GM21723 (cell line): Measurements from ENCODE around the gene SERPINB1.
"Not testable (repeated sequence)": the region's sequence is repeated elsewhere in the genome, so short reads cannot be mapped to it uniquely, and the experiment has no call there.

Experiments
- ATAC-seq: cut with Tn5 transposase; IDR thresholded peaks from one replicate; pipeline ENCODE4 v1.9.1; 2021; ENCODE audit warnings: mild to moderate bottlenecking, moderate library complexity; ENCODE audit not compliant: unreplicated experiment

Gene SERPINB1

DNA sequence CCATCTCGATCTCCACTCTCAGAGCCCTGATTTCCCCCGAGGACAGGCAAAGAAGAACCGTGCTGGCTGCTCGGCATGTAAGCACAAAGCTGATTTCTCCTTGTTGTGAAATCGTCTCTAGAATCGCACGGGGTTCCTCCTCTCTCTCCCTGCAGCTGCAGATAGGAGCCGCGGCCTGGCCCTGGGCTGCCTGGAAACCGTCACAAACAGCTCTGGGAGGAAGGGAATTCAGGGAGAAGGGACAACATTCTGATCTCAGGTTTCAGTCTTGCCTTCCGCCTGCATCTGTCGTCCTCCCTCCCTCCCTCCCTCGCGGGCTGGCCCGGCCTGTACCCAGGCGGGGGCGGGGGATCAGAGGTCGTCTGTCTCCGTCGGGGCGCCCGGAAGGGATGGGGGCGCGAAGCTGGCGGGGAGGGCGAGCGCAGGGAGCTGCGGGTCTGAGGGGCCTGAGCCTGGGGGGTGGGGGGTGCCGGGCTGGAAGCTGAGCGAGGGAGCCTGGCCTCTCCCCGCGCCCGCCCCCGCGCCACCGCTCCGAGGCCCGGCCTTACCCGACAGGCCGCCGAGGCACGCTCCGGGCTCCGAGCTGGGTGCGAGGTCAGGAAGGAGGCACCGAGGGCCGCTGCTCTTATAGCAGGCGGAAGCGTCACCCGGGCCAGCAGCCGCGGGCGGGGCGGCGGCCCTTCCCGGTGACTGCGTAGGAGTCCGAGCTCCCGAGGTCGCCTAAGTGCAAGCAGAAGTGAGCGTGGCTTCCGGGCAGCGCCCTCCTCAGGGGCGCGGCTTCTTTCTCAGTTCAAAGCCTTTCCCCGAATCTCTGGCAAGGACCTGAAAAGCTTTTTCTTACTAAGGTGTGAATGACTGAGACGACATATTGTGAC lies at the start of gene SERPINB1:
Gene SERPINB1, minus strand, starts transcription at position 600 of the 875 bp plus-strand sequence. CDS start 1,277 bp downstream, outside the sequence.
- peak; percentile 61 for ATAC-seq

DNA sequence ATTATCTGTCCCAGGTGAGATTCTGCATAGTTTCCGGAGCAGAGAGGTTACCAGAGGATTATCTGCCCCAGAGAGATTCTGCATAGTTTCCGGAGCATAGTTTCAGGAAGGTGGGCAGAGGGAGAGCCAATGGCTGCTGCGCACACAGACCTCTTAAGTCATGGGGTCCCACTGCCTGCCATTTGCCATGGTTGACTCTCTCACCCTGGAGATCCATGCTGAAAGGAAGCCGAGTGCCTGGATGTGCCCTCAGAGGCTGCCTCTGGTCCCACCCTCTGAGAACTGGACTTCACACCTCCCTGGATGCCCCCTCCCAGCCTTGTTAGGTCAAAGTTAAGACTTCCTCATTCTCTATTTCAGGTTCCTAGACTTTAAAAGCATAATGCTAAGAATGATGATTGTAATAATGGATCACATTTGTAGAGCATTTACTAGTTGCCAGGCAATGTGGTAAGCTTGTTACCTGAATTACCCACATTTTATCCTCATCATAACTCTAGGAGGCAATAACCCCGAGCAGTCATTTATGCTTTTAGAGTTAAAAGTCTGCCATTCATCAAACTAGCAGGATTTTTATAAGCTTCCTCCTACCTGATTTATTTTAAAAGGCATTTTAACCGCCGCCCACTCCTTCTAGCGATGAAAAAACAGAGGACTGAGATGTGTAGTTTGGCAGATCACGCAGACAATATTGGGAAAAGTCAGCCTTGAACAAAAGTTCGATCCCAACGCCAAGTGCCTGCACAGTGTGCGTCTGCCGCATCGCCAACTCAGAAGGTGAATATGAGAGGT lies 49.5 kb upstream of the SERPINB1 start:
- no peak for ATAC-seq

DNA sequence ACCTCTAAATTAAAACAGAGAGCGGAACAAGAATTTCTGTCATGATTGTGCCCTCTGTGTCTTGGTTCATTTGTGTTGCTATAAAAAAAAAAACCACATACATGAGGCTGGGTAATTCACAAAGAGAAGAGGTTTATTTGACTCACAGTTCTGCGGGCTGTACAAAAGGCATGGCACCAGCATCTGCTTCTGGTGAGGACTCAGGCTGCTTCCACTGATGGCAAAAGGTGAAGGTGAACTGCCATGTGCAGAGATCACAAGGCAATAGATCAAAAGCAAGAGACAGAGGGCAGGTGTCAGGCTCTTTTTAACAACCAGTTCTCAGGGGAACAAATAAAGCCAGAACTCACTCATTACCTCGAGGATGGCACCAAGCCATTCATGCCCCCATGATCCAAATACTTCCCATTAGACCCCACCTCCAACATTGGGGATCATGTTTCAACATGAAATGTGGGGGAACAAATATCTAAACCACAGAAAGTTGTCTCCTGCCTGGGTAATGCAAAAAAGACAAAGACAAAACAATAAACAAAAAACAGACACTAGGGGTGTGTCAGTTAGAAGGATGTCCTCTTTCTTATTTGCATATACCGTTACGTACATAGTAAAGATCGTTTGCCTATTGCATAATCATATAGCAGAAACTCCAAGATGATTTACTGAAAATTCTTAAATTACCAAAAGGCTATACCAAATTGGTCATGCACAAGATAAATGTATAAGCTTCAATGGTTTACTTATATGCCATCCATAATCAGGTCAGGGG lies 44.5 kb upstream of the SERPINB1 start:
- no peak for ATAC-seq

DNA sequence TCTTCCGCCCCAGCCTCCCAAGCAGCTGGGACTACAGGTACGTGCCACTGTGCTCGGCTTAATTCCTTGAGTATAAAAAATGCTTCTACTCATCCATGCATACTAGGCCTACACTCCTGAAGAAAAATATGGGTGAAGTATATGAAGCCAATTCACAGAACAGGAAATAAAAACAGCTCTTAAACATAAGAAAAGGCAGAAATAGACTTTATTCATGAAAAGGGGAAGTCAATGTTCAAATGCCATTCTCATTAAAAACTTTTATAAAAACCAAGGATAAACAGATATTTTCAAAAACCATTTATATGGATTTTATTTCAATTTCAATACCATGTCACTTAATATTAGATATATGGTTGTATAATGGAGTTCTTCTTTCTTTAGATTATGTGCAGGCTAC lies 43.1 kb upstream of the SERPINB1 start:
- no peak for ATAC-seq

DNA sequence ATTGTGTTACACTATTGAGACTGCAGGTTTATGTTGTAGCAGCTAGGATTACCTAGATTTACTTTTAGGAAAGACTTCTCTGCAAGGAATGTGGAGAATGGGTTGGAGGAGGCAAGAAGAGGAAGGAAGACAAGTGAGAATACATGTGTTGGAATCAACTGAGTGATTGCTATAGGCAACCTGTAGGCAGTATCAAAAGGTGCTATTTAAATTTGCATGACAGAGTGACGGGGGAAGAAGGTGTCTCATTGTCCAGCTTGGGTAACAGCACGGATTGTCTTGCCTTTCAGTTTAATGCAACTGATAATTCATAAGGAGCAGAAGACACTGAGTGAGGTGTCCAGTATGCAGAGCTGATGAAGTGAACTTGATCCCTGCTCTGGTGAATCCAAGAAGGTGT lies 42.0 kb upstream of the SERPINB1 start:
- ATAC-seq, result no peak

DNA sequence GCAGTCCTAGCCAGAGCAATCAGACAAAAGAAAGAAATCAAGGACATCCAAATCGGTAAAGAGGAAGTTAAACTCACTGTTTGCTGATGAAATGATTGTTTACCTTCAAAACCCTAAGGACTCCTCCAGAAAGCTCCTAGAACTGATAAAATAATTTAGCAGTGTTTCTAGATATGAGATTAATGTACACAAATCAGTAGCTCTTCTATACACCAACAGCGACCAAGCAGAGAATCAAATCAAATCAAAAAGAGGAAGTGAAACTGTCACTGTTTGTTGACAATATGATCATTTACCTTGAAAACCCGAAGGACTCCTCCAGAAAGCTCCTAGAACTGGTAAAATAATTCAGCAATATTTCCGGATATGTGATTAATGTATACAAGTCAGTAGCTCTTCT lies 39.8 kb upstream of the SERPINB1 start:
- ATAC-seq, result peak; percentile 66

DNA sequence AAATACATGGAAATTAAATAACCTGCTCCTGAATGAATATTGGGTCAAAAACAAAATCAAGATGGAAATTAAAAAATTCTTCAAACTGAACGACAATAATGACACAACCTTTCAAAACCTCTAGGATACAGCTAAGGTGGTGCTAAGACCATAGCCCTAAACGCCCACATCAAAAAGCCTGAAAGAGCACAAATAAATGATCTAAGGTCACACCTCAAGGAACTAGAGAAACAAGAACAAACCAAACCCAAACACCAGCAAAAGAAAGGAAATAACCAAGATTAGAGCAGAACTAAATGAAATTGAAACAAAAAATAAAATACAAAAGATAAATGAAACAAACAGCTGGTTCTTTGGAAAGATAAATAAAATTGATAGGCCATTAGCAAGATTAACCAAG lies 38.5 kb upstream of the SERPINB1 start:
- not testable (repeated sequence) for ATAC-seq

DNA sequence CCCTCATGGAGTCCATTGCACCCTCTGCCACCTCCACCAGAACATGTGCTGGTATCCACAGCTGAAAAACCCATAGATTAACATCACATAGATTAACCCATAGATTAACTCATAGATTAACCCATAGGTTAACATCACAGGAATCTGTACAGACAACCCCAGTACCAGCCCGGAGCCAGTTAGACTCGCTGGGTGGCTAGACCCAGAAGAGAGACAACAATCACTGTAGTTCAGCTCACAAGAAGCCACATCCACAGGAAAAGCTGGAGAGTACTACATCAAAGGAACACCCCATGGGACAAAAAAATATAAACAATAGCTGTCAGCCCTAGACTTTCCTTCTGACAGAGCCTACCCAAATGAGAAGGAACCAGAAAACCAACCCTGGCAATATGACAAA lies 36.3 kb upstream of the SERPINB1 start:
- no peak for ATAC-seq

DNA sequence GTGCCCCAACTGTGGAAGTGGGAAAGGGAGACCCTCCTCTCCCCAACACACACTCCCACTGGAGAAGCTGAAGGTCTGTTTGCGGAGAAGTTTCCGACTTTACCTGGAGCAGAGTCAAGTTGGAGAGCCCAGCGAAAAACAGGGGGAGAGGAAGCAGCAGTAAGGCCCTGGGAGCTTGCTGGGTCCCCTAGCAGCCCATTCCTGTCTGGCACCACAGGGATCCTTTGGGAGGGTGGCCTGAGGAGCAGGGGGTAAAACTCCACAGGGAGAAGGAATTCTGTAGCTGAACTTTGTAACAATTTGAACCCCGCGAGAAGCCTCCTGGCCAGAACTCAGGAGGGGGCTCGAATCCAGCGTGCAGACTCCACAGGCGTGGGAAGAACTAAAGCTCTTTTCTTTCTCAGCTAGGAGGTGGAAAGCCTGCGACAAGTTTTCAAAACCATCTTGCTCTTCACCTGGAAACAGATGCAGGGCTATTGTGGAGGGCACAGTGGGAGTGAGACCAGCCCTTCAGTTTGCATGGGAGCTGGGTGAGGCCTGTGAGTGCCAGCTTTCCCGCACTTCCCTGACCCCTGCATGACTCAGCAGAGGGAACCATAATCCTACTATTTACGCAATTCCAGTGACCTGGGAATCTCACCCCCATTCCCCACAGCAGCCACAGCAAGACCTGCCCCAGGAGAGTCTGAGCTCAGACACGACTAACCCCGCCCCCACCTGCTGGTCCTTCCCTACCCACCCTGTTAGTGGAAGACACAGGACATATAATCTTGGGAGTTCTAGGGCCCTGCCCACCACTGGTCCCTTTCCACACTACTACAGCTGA lies 35.6 kb upstream of the SERPINB1 start:
- no peak for ATAC-seq

DNA sequence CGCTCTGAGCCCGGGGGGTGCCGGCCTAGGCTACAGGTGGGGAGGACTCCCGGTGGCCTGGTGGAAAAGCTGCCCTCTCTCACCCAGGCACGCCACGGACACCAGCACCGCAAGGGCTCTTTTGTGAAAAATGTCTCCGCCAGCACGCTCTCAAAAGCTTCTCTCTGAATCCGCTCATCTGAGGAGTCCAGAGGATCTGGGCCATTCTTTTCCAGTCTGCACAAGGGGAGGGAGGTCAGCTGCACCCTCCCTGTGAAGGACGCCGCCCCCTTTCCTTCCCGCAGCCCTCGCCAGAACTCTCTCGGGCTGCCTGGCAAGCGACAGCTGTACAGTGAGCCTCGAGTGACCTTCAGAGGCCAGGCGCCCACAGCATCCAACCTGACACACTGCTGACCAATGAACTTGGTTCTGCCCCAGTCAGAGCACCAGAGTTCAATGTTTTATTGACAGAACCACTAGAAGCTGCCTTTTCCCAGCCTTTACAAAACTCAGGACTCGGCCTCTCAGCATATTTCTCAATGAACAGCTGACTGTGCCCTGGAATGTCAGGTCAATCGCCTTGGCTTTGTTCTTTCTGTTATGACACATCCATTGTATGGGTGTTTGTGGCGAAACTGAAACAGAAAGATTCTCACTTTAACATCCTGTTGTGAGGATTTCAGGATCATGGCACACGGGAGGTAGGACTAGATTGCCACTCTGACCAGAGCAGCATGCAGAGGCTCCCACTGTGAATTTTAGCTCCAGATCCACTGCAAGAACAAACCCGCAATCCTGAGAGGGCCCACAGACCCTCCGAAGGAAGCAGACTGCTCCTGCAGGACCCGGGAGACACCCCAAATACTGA lies 34.8 kb upstream of the SERPINB1 start:
- ATAC-seq, result peak; percentile 41

DNA sequence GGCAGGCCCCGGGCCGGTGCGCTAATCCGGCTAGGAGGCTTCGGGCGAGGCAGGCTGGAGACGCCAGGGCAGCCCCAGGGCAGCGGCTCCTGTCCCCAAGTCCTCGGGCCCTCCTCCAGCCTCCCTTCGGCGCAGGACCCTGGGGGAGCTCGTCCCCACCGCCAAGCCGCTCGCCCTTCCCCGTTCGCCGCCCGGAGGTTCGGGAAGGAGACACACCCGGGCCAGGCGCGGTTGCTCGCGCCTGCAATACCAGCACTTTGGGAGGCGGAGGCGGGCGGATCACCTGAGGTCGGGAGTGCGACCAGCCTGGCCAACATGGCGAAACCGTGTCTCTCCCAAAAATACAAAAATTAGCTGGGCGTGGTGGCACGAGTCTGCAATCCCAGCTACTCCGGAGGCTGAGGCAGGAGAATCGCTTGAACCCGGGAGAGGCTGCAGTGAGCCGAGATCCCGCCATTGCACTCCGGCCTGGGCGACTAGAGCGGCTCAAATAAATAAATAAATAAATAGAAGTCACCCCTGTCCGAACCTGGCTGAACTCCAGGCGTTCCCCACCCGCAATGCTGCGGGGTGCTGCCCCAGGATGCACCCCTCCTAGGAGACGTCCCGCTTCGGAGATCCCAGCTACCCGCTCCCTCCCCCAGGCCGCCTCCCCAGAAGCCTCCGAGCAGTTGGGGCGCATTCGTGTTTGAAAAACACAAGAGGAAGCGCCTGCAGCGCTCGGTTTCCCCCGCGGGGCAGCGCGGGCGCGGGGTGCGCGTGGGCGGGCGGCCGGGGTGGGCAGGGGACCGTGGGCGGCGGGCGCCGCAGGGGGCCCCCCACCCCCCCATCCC lies 33.9 kb upstream of the SERPINB1 start:
- ATAC-seq, result peak; percentile 42

DNA sequence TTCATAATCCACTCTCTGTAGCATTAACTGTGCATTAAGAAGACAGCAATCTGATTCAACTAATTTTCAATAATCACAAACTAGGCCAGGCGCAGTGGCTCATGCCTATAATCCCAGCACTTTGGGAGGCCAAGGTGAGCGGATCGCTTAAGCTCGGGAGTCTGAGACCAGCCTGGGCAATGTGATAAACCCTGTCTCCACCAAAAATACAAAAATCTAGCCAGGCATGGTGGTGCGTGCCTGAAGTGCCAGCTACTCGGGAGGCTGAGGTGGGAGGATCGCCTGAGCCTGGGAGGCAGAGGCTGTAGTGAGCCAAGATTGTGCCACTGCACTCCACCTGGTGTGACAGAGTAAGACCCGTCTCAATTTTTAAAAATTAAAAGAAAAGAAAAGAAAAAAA lies 32.0 kb upstream of the SERPINB1 start:
- no peak for ATAC-seq

DNA sequence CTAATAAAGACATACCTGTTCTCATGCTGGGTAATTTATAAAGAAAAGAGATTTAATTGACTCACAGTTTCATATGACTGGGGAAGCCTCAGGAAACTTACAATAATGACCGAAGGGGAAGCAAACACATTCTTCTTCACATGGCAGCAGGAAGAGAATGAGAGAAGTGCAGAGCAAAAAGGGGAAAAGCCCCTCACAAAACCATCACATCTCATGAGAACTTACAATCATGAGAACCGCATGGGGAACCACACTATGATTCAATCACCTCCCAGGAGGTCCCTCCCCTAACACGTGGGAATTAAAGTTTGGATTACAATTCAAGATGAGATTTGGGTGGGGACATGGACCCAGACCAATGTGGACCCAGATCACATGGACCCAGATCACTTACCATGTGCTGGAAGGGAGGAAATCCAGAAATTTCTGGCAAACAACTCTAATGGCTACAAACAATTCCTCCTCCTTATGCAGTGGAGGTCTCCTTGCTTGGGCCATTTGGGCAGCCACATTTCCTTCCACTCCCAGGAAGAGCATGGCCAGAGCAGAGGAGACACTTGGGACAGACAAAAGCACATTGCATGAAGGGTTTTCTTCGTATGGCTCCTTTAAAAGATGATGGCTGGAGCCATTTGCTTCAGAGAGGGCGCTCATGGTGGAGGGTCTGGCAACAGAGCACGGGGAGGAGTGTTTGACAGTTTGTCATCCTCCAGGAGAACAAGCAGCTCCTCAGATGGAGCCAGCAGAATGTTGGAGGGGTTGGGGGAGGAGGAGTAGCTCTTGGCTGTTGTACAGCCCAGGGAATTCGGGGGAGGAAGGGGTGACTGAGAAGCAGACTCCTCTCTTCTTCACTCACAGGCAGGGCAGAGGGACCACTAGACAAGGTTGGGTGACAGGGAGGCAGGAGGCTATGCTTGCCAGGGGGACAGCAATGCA lies 31.0 kb upstream of the SERPINB1 start:
- no peak for ATAC-seq

DNA sequence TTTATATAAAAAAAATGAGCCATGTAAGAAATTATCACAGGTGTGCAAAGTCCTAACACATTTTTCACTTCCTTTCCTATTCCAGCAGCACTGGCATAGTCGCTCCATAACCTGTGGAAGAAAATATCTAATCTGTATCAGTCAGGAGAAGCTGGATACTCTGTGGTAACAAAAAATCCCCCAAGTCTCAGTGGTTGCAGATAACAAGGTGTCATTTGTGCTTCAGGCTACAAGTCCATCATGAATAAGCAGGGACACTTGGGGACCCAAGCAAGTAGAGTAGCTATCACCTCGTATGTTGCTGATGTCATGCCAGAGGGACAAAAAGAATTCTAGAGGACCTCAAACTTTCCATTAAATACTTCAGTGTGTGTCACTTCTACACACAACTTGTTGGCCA lies 30.3 kb upstream of the SERPINB1 start:
- ATAC-seq, result no peak

DNA sequence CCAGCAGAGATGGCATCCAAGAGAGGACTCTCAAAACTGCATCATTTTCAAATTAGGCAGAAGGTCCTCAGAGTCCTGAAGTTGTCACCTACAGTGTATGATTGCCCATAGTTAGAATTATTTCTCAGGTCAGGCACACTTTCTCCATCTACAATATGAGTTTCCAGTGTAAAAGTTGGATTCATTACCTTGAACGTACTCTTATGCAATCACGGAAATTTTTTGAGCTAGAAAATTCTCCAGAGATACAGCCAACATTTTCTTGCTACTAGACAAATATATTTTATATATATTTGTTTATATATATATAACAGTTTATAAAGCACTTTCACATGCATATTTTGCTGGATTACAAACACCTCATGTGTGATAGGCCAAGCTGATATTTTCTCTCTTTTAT lies 29.4 kb upstream of the SERPINB1 start:
- ATAC-seq, result no peak

DNA sequence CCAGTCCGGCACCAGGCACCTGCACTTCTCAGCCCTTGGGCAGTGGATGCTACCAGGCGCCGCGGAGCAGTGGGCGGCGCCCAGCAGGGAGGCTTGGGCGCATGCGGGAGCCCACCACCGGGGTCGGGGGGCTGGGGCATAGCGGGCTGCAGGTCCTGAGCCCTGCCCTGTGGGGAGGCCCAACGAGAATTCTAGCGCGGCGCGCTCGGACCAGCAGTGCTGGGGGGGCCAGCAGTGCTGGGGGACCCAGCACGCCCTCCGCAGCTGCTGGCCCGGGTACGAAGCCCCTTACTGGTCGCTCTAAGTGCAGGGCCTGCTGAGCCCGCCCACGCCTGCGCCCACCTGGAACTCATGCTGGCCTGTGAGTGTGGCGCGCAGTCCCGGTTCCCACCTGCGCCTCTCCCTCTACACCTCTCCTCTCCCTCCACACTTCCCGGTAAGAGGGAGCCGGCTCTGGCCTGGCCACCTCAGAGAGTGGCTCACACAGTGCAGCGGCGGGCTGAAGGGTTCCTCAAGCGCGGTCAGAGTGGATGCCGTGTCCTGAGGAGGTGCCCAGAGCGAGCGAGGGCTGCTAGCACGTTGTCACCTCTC lies 28.5 kb upstream of the SERPINB1 start:
- ATAC-seq, result no peak

DNA sequence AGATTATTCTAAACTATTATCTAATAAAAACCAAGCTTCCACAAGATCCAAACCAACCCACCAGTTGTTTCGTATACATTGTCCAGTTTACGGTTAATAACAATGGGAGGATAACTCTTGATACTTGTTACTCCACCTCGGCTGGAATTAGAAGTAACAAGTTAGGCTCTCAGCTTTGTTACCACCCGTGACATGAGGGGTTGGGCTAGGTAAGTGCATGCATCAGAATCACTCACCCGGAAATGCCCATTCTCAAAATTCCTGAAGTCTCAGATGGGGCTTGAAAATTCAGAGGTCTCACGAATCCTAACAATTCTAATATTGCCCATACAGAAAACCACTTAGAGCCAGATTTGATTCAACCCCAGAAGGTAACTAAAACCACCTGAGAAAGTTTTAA lies 27.0 kb upstream of the SERPINB1 start:
- ATAC-seq, result no peak
